MM.1S (cell line): ENCODE measurements around the gene NAT10.

Experiments
- CTCF ChIP-seq: fragments of 300-600 bp; sonication (generic); IDR thresholded peaks from 2 replicates; pipeline ENCODE4 v1.5.1; 2016; ENCODE audit warnings: antibody characterized with exemption, low read length, mixed read lengths
- EZH2phosphoT487 ChIP-seq: fragments of 300-600 bp; sonication (generic); IDR thresholded peaks from 2 replicates; pipeline ENCODE4 v1.6.1; 2018; ENCODE audit warnings: antibody characterized with exemption, low read length

- TF ChIP-seq CTCF (no peak), EZH2phosphoT487 (no peak)
These were observed 86.1 kb downstream of the NAT10 start for GRCh38 chr11:34191578-34191977.
